Upper lobe of right lung (tissue), 1 donor: ENCODE results near the gene CTSA. TPM values are rescaled to one million over a fixed set of nuclear protein-coding genes. Genes with fewer than 3 reads are reported as not detected.
A peak's percentile ranks its signal among the peaks of the same experiment; 100 is the strongest.
"Not testable (repeated sequence)": the region's sequence is repeated elsewhere in the genome, so short reads cannot be mapped to it uniquely, and the experiment has no call there.

ENCODE experiments used
- ATAC-seq: fragments of 200-7000 bp; cut with Tn5 transposase; one replicate; pipeline ENCODE4 v1.9.1; 2020; ENCODE audit warnings: mild to moderate bottlenecking, moderate library complexity
- DNase-seq: peaks from one replicate; pipeline ENCODE4 v3.0.0-alpha.2; 2020
- H3K27ac ChIP-seq: fragments of 200-600 bp; one replicate; pipeline ENCODE4 v1.8.0; 2022
- H3K27me3 ChIP-seq: fragments of 200-600 bp; one replicate; pipeline ENCODE4 v1.8.0; 2022; ENCODE audit warnings: mild to moderate bottlenecking
- H3K36me3 ChIP-seq: fragments of 200-600 bp; one replicate; pipeline ENCODE4 v1.8.0; 2022
- H3K4me1 ChIP-seq: fragments of 200-600 bp; one replicate; pipeline ENCODE4 v1.8.0; 2022
- H3K4me3 ChIP-seq: fragments of 200-600 bp; one replicate; pipeline ENCODE4 v1.8.0; 2022; ENCODE audit warnings: mild to moderate bottlenecking
- H3K9me3 ChIP-seq: fragments of 200-600 bp; one replicate; pipeline ENCODE4 v1.8.0; 2022
- intact Hi-C: fragments of 100-400 bp; cut with DNase I; formaldehyde crosslinking; loops from one replicate; pipeline ENCODE4 v1.11.0; 2022
- total RNA-seq: library from RNA; stranded (reverse); fragmentation: NEBNext Ultra II Directional; extraction: Animal tissue kit (Norgen Biotek cat#: 25700); gene quantifications from one replicate; pipeline ENCODE4 v1.2.1, GENCODE V29; 2021
- TF ChIP-seq, protein P1 (sequence below): fragments of 200-600 bp; IDR thresholded peaks from one replicate; pipeline ENCODE4 v1.8.0; 2022; ENCODE audit warnings: antibody characterized with exemption
- donor health status: DM: no; HTN: yes; CAD: no; lungs with severe emphysema.

CTSA gene
- total RNA-seq, 1 donor from 2014 or later, result 164 TPM

- DNase-seq, result no peak
- no peaks in the 10 kb centered on the region for H3K4me1 ChIP-seq
- peaks cover 61% of the 10 kb centered on the region for H3K36me3 ChIP-seq
- H3K27me3 ChIP-seq, result no peaks in the 10 kb centered on the region
- no peak overlapping the region for H3K4me3 ChIP-seq
- peak; percentile 11 for ATAC-seq
- H3K27ac ChIP-seq, result no peak overlapping the region
- intact Hi-C loops, result no loop called here
- H3K9me3 ChIP-seq, result no peaks in the 10 kb centered on the region
- TF ChIP-seq, protein P1, sequence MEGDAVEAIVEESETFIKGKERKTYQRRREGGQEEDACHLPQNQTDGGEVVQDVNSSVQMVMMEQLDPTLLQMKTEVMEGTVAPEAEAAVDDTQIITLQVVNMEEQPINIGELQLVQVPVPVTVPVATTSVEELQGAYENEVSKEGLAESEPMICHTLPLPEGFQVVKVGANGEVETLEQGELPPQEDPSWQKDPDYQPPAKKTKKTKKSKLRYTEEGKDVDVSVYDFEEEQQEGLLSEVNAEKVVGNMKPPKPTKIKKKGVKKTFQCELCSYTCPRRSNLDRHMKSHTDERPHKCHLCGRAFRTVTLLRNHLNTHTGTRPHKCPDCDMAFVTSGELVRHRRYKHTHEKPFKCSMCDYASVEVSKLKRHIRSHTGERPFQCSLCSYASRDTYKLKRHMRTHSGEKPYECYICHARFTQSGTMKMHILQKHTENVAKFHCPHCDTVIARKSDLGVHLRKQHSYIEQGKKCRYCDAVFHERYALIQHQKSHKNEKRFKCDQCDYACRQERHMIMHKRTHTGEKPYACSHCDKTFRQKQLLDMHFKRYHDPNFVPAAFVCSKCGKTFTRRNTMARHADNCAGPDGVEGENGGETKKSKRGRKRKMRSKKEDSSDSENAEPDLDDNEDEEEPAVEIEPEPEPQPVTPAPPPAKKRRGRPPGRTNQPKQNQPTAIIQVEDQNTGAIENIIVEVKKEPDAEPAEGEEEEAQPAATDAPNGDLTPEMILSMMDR, result no peak
These were observed 8.1 kb downstream of the CTSA start for GRCh38 chr20:45899046-45899835.

- H3K4me3 ChIP-seq, H3K27me3 ChIP-seq, DNase-seq, H3K9me3 ChIP-seq, intact Hi-C loops, H3K27ac ChIP-seq, ATAC-seq, H3K4me1 ChIP-seq: not testable (repeated sequence)
- H3K36me3 ChIP-seq, result peaks cover 40% of the 10 kb centered on the region
These were observed 10.2 kb downstream of the CTSA start for GRCh38 chr20:45901332-45901731.

DNA sequence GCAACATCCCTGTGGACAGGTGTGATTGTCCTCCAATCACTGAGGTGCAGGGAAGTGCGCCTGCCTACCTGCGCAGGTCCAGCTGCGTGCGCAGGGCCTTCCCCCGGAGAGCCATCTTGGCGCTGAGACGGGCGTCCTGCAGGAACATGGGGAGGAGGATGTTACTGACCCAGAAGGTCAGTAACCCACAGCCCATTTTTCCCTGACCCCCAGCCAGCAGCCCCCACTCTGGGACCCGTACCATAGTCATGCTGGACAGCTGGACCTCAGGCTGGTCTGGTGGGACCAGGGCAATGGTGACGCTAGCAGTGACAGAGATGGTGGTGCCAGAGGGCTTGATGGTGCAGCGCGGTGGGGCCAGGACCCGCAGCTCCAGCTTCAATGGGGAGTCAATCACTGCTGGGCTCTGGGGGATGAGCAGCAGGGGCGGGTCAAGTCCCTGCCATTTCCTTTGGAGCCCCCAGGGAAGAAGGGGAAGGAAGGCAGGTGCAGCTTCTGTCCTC lies 11.1 kb downstream of the CTSA start:
- DNase-seq, result no peak
- intact Hi-C loops, result no loop called here
- no peak overlapping the region for H3K4me3 ChIP-seq
- peaks cover 32% of the 10 kb centered on the region for H3K36me3 ChIP-seq
- TF ChIP-seq, protein P1, result no peak
- no peaks in the 10 kb centered on the region for H3K9me3 ChIP-seq
- H3K27ac ChIP-seq, result no peak overlapping the region
- ATAC-seq, result no peak
- H3K27me3 ChIP-seq, result no peaks in the 10 kb centered on the region
- no peaks in the 10 kb centered on the region for H3K4me1 ChIP-seq

DNA sequence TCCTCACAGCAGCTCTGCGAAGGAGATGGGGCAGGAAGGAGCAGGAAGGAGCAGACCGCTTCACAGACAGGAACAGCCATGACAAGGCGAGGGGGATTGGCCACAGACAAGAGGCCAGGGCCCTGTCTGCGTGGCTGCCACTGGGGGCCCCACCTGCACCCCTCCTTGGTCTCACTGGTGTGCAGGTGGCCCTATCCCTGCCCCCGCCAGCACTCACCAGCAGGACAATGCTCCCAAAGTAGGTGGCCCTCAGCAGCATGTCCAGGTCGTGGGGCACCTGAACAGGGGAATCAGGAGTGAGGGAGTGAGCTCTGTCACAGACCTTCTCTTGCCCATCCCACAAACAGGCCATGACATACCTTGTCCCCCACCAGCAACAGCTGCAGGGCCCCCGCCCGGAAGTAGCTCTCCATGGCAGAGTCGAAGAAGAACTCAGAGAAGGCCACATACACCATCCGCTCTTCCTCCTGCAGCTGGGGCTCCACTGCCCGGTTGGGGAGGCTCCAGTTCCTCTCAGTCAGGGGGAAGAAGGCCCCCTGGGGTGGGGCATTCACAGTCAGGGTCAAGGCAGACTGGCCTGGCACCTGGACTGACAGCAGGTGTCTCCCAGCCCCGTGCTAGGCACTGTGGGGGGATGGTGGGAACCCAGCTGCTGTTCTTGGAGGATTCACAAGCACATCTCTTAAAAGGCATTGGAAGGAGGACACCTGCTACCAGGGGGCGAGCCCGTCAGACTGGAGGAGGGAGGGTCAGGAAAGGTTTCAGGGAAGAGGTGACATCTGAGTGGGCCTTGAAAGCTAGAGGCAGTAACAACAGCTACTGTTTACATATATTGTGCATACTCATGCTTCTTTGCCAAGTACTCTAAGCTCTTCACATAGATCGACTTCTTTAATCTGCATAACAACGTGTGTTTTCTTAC lies 13.7 kb downstream of the CTSA start:
- DNase-seq (no peak), ATAC-seq (peak; percentile 5)
- Histone ChIP-seq H3K36me3 (peaks cover 12% of the 10 kb centered on the region), H3K27ac (no peak overlapping the region), H3K9me3 (no peaks in the 10 kb centered on the region), H3K4me3 (no peak overlapping the region), H3K4me1 (no peaks in the 10 kb centered on the region), H3K27me3 (no peaks in the 10 kb centered on the region)
- intact Hi-C loops, result no loop called here
- TF ChIP-seq, protein P1, result no peak

DNA sequence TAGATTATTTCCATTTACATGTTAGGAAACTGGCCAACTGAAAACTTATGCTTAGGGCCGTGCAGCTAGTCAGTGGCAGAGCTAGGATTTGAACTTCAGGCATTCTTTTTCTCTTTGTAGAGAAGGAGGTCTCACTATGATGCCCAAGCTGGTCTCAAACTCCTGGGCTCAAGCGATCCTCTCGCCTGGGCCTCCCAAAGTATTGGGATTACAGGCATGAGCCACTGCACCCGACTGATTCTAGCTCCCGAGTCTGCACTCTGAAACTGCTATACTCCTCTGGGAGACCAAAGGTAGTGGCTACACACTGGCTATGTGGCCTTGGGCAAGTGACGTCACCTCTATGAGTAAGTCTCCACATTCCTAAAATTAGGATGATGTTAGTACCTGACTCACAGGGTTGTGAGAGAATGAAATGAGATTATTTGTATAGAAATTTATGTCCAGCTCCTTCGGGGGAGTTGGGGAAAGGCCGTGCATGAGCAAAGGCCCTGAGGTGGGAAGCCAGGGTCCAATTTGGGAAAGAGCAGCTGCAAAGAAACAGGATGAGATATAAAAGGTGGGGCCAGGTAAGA lies 14.5 kb downstream of the CTSA start:
- Histone ChIP-seq H3K4me1 (no peaks in the 10 kb centered on the region), H3K27me3 (no peaks in the 10 kb centered on the region), H3K4me3 (no peak overlapping the region), H3K27ac (no peak overlapping the region), H3K36me3 (peaks cover 6% of the 10 kb centered on the region), H3K9me3 (no peaks in the 10 kb centered on the region)
- TF ChIP-seq, protein P1, result no peak
- intact Hi-C loops, result no loop called here
- DNase-seq (no peak), ATAC-seq (no peak)
